Measurements from ENCODE around the gene MNT. TPM values are rescaled to one million over a fixed set of nuclear protein-coding genes. Genes with fewer than 3 reads are reported as not detected.

MNT gene
- total and polyA plus RNA-seq, 2 of the 8 experiments (the other 6 are each of a cell fraction or from before 2014, with no cell fraction given) = 5.0 to 17.3 TPM

GRCh38 chr17:2401426-2402221 is 764 bp upstream of the MNT start (continued):
- TF ChIP-seq RFX5 (IDR thresholded peaks at IDR 0.05; ENCODE audit: borderline replicate concordance, low read depth, low read length) (0 out of 2 replicates have a peak, but pooled peaks have one; percentile 47), TCF12 (IDR thresholded peaks at IDR 0.05; ENCODE audit: low read depth, low read length) (no peak), MAX (IDR thresholded peaks at IDR 0.05) (peak; percentile 92), CEBPB (IDR thresholded peaks at IDR 0.05; ENCODE audit: low read depth, low read length) (peak; percentile 91), CHD1 (IDR thresholded peaks at IDR 0.05; ENCODE audit: low read depth, low read length) (no peak), ASH2L (IDR thresholded peaks at IDR 0.05; ENCODE audit: low read length) (no peak), SRF (IDR thresholded peaks at IDR 0.05; ENCODE audit: low read depth, low read length) (no peak), TAF1 (IDR thresholded peaks at IDR 0.05; ENCODE audit: low read depth, low read length) (peak; percentile 57; the same call in 1 of the 2 replicates), SIN3A (conservative IDR thresholded peaks at IDR 0.05 in 1 of 2, IDR thresholded peaks at IDR 0.05 in 1 of 2; ENCODE audit: low read depth in 1 of 2, low read length in 2 of 2) (peak; percentile 92), SP1 (IDR thresholded peaks at IDR 0.05; ENCODE audit: low read depth, low read length) (peak; percentile 98), ATF3 (IDR thresholded peaks at IDR 0.05; ENCODE audit: insufficient read depth, low read depth, low read length) (no peak), CTBP2 (IDR thresholded peaks at IDR 0.05; ENCODE audit: borderline replicate concordance, insufficient read depth, insufficient read length, low read length) (no peak), USF2 (IDR thresholded peaks at IDR 0.05; ENCODE audit: low read length) (no peak), POLR2A (IDR thresholded peaks at IDR 0.05; ENCODE audit: control extremely low read depth in 1 of 2, low read depth in 2 of 2, low read length in 2 of 2) (peak; percentile 73 to 80), SIX5 (IDR thresholded peaks at IDR 0.05; ENCODE audit: low read depth, low read length) (no peak), KDM4A (IDR thresholded peaks at IDR 0.05; ENCODE audit: low read depth, low read length, severe bottlenecking) (peak; percentile 62), RNF2 (IDR thresholded peaks at IDR 0.05; ENCODE audit: borderline replicate concordance, low read depth, low read length, missing control alignments, poor library complexity, severe bottlenecking) (no peak), EGR1 (IDR thresholded peaks at IDR 0.05; ENCODE audit: borderline replicate concordance, low read depth, low read length) (peak; percentile 81), E2F6 (IDR thresholded peaks at IDR 0.05) (no peak), NRF1 (IDR thresholded peaks at IDR 0.05; ENCODE audit: low read depth, low read length) (no peak), EP300 (IDR thresholded peaks at IDR 0.05; ENCODE audit: borderline replicate concordance in 1 of 2, low read depth in 2 of 2, low read length in 2 of 2) (peak in 1 of 2 experiments; percentile 21; a peak in 1 of 3 replicates)
